ENCODE measurements around the gene SFRP5.

GRCh38 chr10:97733256-97733655 is 38.5 kb downstream of the SFRP5 start:
- no peak for TF ChIP-seq CTCF (IDR thresholded peaks at IDR 0.05)
- no peak for TF ChIP-seq POLR2A (IDR thresholded peaks at IDR 0.05)

All from vagina (tissue), 2 donors.